ENCODE data around the gene FOXS1. TPM values are rescaled to one million over a fixed set of nuclear protein-coding genes. Genes with fewer than 3 reads are reported as not detected.

FOXS1 gene
- total RNA-seq, 1 donor from 2014 or later, result not detected

DNA sequence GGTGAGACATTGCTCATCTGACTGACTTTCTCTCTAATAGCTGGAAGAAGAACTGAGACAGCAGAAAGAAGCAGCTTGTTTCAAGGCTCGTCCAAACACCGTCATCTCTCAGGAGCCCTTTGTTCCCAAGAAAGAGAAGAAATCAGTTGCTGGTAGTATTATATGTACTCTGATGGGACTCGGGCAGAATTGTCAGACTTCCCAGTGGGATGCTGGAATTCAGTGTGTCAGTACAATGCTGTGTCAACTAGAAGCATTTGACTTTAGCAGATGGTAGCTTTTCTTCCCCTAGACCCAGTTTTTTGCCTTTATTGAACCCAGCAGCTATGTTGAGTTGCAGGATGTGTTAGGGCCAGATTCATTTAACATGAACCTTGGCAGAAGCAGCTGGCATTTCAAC lies 48.0 kb downstream of the FOXS1 start:
- intact Hi-C loops (cut with micrococcal nuclease), result no loop called here

Other genes with a start within 250 kb of the FOXS1 start
- 0.64 and 0.80 TPM in 2 replicates for gene ID1, start 240.3 kb downstream of the FOXS1 start, total RNA-seq
- gene COX4I2, start 207.7 kb downstream of the FOXS1 start, total RNA-seq, result not detected in 2 replicates
- gene BCL2L1, start 122.7 kb downstream of the FOXS1 start, total RNA-seq, result 141 TPM in 2 replicates
- gene TPX2, start 106.3 kb downstream of the FOXS1 start, total RNA-seq, result 79.9 and 84.3 TPM in 2 replicates
- gene MYLK2, start 26.2 kb downstream of the FOXS1 start, total RNA-seq, result 0.59 and 0.64 TPM in 2 replicates
- gene DUSP15, start 24.9 kb upstream of the FOXS1 start, total RNA-seq, result not detected in 2 replicates
- not detected in 2 replicates for gene TTLL9, start 25.0 kb upstream of the FOXS1 start, total RNA-seq
- 12.7 and 13.0 TPM in 2 replicates for gene PDRG1, start 106.4 kb upstream of the FOXS1 start, total RNA-seq
- not detected in 2 replicates for gene XKR7, start 122.5 kb upstream of the FOXS1 start, total RNA-seq
- gene CCM2L, start 164.8 kb upstream of the FOXS1 start, total RNA-seq, result not detected in 2 replicates
- gene HCK, start 206.6 kb upstream of the FOXS1 start, total RNA-seq, result 1.5 and 1.8 TPM in 2 replicates